Prostate gland (tissue), 2 donors: ENCODE measurements around the gene EXTL2.

ENCODE experiments used
- CTCF ChIP-seq, 4 experiments: fragments of 200-600 bp in 2 of 4; fragments of 450-650 bp in 2 of 4; sonication (generic) in 2 of 4; IDR thresholded peaks; 1 replicate in 3 of 4; 2 replicates in 1 of 4; pipeline ENCODE4 v1.5.1; 2016 to 2019; ENCODE audit warnings: antibody characterized with exemption in 4 of 4, mild to moderate bottlenecking in 2 of 4, moderate library complexity in 2 of 4
- POLR2A ChIP-seq: fragments of 450-650 bp; IDR thresholded peaks from one replicate; pipeline ENCODE4 v1.6.1; 2016; ENCODE audit warnings: antibody characterized with exemption, mild to moderate bottlenecking

GRCh38 chr1:100904528-100904927, 9.9 kb upstream of the EXTL2 start:
- TF ChIP-seq POLR2A (no peak), CTCF (IDR thresholded peaks at IDR 0.05) (no peak)
